HFFc6 (cell line): ENCODE data around the gene CXCL6. TPM values are rescaled to one million over a fixed set of nuclear protein-coding genes. Genes with fewer than 3 reads are reported as not detected.
A peak's percentile ranks its signal among the peaks of the same experiment; 100 is the strongest.

Source experiments
- DNase-seq: peaks from one replicate; pipeline ENCODE4 v3.0.0-alpha.2; 2018
- H3K27ac Mint-ChIP-seq: 2 replicates; pipeline ENCODE4 v1.8.0; 2020; ENCODE audit warnings: mild to moderate bottlenecking, mixed read lengths
- H3K27me3 Mint-ChIP-seq: 2 replicates; pipeline ENCODE4 v1.8.0; 2021; ENCODE audit warnings: mild to moderate bottlenecking, moderate library complexity, mixed read lengths; ENCODE audit not compliant: insufficient read depth
- H3K36me3 Mint-ChIP-seq: 2 replicates; pipeline ENCODE4 v1.8.0; 2021; ENCODE audit warnings: low read depth, mixed read lengths
- H3K4me1 Mint-ChIP-seq: 2 replicates; pipeline ENCODE4 v1.8.0; 2020; ENCODE audit warnings: low read depth, mixed read lengths
- H3K4me3 Mint-ChIP-seq: 2 replicates; pipeline ENCODE4 v1.8.0; 2020; ENCODE audit warnings: mild to moderate bottlenecking, moderate library complexity, mixed read lengths
- H3K9me3 Mint-ChIP-seq: 2 replicates; pipeline ENCODE4 v1.8.0; 2020; ENCODE audit warnings: mild to moderate bottlenecking, mixed read lengths
- total RNA-seq, 6 experiments: library from RNA; stranded (reverse); fragmentation: NEBNext Ultra II Directional; extraction: Animal tissue kit (Norgen Biotek cat#: 25700); gene quantifications; 2 replicates in 1 of 6; 3 replicates in 5 of 6; pipeline ENCODE4 v1.2.3, GENCODE V29; 2021
- TF ChIP-seq, protein P1 (sequence below): fragments of 200-600 bp; sonication (generic); IDR thresholded peaks from 2 replicates; pipeline ENCODE4 v1.5.0; 2021; ENCODE audit warnings: antibody characterized with exemption, mild to moderate bottlenecking

The CXCL6 gene
- total RNA-seq, 6 experiments from 2014 or later, result 0.12 to 0.24 TPM; not detected in 4

DNA sequence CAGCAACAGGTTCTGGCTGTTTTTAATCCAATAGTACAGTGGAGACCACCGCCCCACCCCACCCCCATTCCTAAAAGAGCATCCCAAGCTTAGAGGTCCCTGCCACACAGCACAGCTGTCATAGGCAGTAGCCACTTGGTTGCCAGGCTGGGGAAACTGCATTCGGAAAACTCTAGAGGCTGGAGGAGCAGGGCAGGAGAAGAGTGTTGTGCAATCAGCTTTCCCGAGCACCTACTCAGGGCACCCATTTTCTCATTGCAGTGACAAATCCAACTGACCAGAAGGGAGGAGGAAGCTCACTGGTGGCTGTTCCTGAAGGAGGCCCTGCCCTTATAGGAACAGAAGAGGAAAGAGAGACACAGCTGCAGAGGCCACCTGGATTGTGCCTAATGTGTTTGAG lies 33.8 kb downstream of the CXCL6 start:
- Mint-ChIP-seq H3K9me3 (no peaks in the 10 kb centered on the region), H3K36me3 (no peaks in the 10 kb centered on the region; the same call in 1 of the 2 replicates), H3K4me1 (peaks cover 37% of the 10 kb centered on the region), H3K27ac (no peak overlapping the region), H3K4me3 (peak overlapping the region; percentile 88; the same call in 1 of the 2 replicates), H3K27me3 (peaks cover 2% of the 10 kb centered on the region; the same call in 1 of the 2 replicates)
- TF ChIP-seq, protein P1, sequence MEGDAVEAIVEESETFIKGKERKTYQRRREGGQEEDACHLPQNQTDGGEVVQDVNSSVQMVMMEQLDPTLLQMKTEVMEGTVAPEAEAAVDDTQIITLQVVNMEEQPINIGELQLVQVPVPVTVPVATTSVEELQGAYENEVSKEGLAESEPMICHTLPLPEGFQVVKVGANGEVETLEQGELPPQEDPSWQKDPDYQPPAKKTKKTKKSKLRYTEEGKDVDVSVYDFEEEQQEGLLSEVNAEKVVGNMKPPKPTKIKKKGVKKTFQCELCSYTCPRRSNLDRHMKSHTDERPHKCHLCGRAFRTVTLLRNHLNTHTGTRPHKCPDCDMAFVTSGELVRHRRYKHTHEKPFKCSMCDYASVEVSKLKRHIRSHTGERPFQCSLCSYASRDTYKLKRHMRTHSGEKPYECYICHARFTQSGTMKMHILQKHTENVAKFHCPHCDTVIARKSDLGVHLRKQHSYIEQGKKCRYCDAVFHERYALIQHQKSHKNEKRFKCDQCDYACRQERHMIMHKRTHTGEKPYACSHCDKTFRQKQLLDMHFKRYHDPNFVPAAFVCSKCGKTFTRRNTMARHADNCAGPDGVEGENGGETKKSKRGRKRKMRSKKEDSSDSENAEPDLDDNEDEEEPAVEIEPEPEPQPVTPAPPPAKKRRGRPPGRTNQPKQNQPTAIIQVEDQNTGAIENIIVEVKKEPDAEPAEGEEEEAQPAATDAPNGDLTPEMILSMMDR, result no peak
- no peak for DNase-seq

DNA sequence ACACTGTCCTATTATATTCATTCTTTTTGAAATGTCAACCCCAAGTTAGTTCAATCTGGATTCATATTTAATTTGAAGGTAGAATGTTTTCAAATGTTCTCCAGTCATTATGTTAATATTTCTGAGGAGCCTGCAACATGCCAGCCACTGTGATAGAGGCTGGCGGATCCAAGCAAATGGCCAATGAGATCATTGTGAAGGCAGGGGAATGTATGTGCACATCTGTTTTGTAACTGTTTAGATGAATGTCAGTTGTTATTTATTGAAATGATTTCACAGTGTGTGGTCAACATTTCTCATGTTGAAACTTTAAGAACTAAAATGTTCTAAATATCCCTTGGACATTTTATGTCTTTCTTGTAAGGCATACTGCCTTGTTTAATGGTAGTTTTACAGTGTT lies 34.3 kb downstream of the CXCL6 start:
- no peak for DNase-seq
- Mint-ChIP-seq H3K9me3 (no peaks in the 10 kb centered on the region), H3K36me3 (no peaks in the 10 kb centered on the region; the same call in 1 of the 2 replicates), H3K27ac (no peak overlapping the region), H3K27me3 (peaks cover 2% of the 10 kb centered on the region; the same call in 1 of the 2 replicates), H3K4me1 (peaks cover 38% of the 10 kb centered on the region), H3K4me3 (peak overlapping the region; percentile 88; the same call in 1 of the 2 replicates)
- TF ChIP-seq, protein P1, result no peak

DNA sequence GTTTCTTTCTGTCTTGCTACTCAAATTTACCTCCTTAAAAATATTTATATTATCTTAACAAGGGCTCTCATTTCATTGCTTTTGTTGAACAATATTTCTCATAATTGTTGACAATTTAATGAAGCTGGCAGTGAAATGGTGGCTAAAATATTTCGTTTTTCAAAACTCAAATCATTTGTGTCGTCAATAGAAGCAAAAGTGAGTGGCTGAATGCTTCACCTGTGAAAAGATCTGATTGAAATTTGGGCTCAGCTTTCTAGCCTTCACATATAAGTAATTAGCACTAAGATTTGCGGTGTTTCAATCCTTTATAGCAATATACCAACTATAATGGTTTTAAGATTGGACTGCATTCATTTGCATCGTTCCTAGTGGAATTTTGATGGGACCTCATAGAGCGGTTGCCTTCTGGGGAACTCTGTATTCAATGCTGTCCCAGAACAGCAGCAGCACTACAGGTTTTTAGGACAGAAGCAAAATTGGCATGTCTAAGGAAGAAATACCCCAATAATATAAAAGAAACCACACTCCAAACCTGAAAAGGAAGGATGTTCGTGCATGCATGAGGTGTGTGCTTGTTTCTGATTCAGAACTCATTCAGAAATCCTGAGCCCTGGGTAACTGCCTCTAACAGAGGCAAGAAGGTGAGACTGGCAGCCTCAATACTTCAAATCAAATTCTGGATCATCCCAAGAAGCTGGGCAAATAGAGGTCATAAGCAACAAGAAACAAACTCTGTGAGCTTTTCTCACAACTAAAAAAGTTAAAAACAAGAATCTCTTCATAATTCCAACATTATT lies 35.2 kb downstream of the CXCL6 start:
- TF ChIP-seq, protein P1, result no peak
- no peaks in the 10 kb centered on the region; the same call in 1 of the 2 replicates for H3K36me3 Mint-ChIP-seq
- peaks cover 2% of the 10 kb centered on the region; the same call in 1 of the 2 replicates for H3K27me3 Mint-ChIP-seq
- H3K9me3 Mint-ChIP-seq, result no peaks in the 10 kb centered on the region
- H3K4me3 Mint-ChIP-seq, result no peak overlapping the region
- H3K4me1 Mint-ChIP-seq, result peaks cover 38% of the 10 kb centered on the region
- H3K27ac Mint-ChIP-seq, result no peak overlapping the region
- no peak for DNase-seq

DNA sequence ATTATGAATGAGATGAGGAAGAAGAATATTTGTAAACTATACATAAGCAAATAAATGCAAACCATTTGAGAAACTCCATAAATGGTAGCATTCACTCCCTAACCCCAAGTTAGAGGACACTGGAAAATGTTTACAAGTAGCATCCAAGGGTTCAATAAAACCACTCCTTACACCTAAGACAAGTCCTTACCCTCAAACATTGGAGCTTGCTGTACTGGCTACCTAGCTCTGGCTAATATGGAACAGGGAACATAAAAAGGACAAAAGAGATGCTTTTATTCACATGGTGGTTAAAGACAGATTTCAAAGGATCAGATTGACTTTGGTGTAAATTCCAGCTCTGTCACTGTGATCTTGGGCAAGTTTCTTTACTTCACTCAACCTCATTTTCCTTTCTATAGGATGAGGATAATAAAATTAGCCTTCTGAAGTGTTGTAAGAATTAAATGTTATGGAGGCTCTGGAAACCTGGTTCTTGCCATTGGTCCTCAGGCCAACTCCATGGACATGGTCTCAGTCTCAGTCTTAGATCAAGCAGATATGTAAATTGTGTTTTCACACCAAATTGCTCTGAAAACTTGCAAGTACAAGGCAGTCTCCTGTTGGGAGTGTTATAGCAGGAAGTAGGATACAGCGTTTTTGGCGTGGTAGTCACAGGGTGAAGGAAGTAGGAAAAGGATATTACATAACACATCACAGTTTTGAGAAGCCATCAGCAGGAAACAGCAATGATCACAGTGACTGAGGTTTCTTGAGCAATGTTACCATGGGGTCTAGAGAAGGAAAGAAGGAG lies 36.0 kb downstream of the CXCL6 start:
- DNase-seq, result no peak
- no peak overlapping the region for H3K27ac Mint-ChIP-seq
- H3K4me1 Mint-ChIP-seq, result peaks cover 38% of the 10 kb centered on the region
- H3K9me3 Mint-ChIP-seq, result no peaks in the 10 kb centered on the region
- TF ChIP-seq, protein P1, result no peak
- no peaks in the 10 kb centered on the region; the same call in 1 of the 2 replicates for H3K36me3 Mint-ChIP-seq
- no peak overlapping the region for H3K4me3 Mint-ChIP-seq
- peaks cover 2% of the 10 kb centered on the region; the same call in 1 of the 2 replicates for H3K27me3 Mint-ChIP-seq

DNA sequence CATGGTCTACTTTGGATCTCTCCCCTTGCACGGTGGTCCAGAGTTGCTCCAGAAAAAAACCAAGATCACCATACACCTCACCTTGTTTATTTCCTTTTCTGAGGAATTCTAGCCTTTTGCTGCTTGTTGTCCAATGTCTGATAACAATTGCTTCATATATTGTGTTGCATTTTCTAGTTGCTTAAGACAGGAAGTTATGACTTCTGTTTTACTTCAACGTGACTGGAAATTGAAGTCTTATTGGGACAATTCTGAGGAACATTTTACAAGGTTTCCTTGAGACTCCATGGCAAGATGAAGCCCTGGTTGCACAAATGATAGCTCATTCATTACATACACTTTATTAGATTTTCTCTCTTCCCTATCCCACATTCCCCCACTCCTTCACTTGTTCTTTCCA lies 37.9 kb downstream of the CXCL6 start:
- no peak overlapping the region for H3K27ac Mint-ChIP-seq
- DNase-seq, result no peak
- no peaks in the 10 kb centered on the region for H3K9me3 Mint-ChIP-seq
- peaks cover 23% of the 10 kb centered on the region for H3K4me1 Mint-ChIP-seq
- H3K36me3 Mint-ChIP-seq, result no peaks in the 10 kb centered on the region; the same call in 1 of the 2 replicates
- no peak overlapping the region for H3K4me3 Mint-ChIP-seq
- H3K27me3 Mint-ChIP-seq, result no peaks in the 10 kb centered on the region; the same call in 1 of the 2 replicates
- TF ChIP-seq, protein P1, result no peak
